ENCODE data around the gene CRTAC1. TPM values are rescaled to one million over a fixed set of nuclear protein-coding genes. Genes with fewer than 3 reads are reported as not detected.

Gene CRTAC1
- total and polyA plus RNA-seq, 9 of the 15 experiments (the other 6 are each of a cell fraction or from before 2014, with no cell fraction given) = not detected

DNA sequence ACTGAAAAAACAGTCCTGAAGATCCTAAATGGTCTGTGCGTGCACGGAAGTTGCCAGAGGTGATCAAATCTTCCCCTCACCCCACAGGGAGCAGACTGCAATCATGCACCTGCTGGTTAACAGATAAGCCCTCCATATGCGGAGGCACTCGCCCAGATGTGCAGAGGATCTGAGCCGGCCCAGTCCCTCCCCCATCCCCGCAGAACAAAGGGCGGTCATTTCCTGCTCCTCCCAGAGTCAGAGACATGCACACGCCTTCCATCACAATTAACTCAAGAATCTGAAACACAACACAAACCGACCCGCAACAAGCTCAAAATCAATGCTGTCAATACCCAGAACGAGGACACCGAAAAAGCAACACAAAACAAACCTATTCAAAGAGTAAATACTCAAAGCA is 24.2 kb downstream of the CRTAC1 start (continued):
- TF ChIP-seq IRF2 (CRISPR knock-in tag; IDR thresholded peaks at IDR 0.05) = no peak
- peak; percentile 77 for TF ChIP-seq ARID1B (IDR thresholded peaks at IDR 0.05)
- TF ChIP-seq TCF3 (CRISPR knock-in tag; IDR thresholded peaks at IDR 0.05) = peak; percentile 80
- TF ChIP-seq DIDO1 (tag; IDR thresholded peaks at IDR 0.05; ENCODE audit: low read depth) = no peak
- no peak for TF ChIP-seq HNRNPUL1 (IDR thresholded peaks at IDR 0.05; ENCODE audit: low read length)
- TF ChIP-seq NUFIP1 (IDR thresholded peaks at IDR 0.05; ENCODE audit: partially characterized antibody) = no peak
- 0 out of 2 replicates have a peak, but pooled peaks have one; percentile 23 for TF ChIP-seq FOXM1 (IDR thresholded peaks at IDR 0.05; ENCODE audit: low read depth)
- TF ChIP-seq FOXM1 (CRISPR knock-in tag; IDR thresholded peaks at IDR 0.05; ENCODE audit: low read depth) = no peak
- TF ChIP-seq ZBTB7A (IDR thresholded peaks at IDR 0.05; ENCODE audit: borderline replicate concordance, control insufficient read depth, low read depth, low read length) = no peak
- TF ChIP-seq ZNF217 (CRISPR knock-in tag; IDR thresholded peaks at IDR 0.05) = no peak
- TF ChIP-seq, protein P1, sequence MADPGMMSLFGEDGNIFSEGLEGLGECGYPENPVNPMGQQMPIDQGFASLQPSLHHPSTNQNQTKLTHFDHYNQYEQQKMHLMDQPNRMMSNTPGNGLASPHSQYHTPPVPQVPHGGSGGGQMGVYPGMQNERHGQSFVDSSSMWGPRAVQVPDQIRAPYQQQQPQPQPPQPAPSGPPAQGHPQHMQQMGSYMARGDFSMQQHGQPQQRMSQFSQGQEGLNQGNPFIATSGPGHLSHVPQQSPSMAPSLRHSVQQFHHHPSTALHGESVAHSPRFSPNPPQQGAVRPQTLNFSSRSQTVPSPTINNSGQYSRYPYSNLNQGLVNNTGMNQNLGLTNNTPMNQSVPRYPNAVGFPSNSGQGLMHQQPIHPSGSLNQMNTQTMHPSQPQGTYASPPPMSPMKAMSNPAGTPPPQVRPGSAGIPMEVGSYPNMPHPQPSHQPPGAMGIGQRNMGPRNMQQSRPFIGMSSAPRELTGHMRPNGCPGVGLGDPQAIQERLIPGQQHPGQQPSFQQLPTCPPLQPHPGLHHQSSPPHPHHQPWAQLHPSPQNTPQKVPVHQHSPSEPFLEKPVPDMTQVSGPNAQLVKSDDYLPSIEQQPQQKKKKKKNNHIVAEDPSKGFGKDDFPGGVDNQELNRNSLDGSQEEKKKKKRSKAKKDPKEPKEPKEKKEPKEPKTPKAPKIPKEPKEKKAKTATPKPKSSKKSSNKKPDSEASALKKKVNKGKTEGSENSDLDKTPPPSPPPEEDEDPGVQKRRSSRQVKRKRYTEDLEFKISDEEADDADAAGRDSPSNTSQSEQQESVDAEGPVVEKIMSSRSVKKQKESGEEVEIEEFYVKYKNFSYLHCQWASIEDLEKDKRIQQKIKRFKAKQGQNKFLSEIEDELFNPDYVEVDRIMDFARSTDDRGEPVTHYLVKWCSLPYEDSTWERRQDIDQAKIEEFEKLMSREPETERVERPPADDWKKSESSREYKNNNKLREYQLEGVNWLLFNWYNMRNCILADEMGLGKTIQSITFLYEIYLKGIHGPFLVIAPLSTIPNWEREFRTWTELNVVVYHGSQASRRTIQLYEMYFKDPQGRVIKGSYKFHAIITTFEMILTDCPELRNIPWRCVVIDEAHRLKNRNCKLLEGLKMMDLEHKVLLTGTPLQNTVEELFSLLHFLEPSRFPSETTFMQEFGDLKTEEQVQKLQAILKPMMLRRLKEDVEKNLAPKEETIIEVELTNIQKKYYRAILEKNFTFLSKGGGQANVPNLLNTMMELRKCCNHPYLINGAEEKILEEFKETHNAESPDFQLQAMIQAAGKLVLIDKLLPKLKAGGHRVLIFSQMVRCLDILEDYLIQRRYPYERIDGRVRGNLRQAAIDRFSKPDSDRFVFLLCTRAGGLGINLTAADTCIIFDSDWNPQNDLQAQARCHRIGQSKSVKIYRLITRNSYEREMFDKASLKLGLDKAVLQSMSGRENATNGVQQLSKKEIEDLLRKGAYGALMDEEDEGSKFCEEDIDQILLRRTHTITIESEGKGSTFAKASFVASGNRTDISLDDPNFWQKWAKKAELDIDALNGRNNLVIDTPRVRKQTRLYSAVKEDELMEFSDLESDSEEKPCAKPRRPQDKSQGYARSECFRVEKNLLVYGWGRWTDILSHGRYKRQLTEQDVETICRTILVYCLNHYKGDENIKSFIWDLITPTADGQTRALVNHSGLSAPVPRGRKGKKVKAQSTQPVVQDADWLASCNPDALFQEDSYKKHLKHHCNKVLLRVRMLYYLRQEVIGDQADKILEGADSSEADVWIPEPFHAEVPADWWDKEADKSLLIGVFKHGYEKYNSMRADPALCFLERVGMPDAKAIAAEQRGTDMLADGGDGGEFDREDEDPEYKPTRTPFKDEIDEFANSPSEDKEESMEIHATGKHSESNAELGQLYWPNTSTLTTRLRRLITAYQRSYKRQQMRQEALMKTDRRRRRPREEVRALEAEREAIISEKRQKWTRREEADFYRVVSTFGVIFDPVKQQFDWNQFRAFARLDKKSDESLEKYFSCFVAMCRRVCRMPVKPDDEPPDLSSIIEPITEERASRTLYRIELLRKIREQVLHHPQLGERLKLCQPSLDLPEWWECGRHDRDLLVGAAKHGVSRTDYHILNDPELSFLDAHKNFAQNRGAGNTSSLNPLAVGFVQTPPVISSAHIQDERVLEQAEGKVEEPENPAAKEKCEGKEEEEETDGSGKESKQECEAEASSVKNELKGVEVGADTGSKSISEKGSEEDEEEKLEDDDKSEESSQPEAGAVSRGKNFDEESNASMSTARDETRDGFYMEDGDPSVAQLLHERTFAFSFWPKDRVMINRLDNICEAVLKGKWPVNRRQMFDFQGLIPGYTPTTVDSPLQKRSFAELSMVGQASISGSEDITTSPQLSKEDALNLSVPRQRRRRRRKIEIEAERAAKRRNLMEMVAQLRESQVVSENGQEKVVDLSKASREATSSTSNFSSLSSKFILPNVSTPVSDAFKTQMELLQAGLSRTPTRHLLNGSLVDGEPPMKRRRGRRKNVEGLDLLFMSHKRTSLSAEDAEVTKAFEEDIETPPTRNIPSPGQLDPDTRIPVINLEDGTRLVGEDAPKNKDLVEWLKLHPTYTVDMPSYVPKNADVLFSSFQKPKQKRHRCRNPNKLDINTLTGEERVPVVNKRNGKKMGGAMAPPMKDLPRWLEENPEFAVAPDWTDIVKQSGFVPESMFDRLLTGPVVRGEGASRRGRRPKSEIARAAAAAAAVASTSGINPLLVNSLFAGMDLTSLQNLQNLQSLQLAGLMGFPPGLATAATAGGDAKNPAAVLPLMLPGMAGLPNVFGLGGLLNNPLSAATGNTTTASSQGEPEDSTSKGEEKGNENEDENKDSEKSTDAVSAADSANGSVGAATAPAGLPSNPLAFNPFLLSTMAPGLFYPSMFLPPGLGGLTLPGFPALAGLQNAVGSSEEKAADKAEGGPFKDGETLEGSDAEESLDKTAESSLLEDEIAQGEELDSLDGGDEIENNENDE (IDR thresholded peaks at IDR 0.05; ENCODE audit: low read depth, low read length) = no peak
- no peak for TF ChIP-seq NBN (IDR thresholded peaks at IDR 0.05; ENCODE audit: low read depth)
- TF ChIP-seq HNRNPK (IDR thresholded peaks at IDR 0.05; ENCODE audit: low read depth, low read length, poor library complexity, severe bottlenecking) = no peak
